Measurements from ENCODE around the gene HNRNPR.

Gene HNRNPR

GRCh38 chr1:23352096-23352695 lies 8.1 kb upstream of the HNRNPR start:
- no peak overlapping the region for H3K4me3 ChIP-seq (ENCODE audit: low read length)
- no peaks in the 10 kb centered on the region for H3K27me3 ChIP-seq (ENCODE audit: low read depth, low read length)
- no peak overlapping the region for H3K9ac ChIP-seq (ENCODE audit: low read length)
- no peaks in the 10 kb centered on the region for H4K20me1 ChIP-seq (ENCODE audit: insufficient read depth, low read length)
- H3K4me1 ChIP-seq (ENCODE audit: low read length), result no peaks in the 10 kb centered on the region
- H3K36me3 ChIP-seq (replicated peaks; ENCODE audit: low read depth, low read length), result no peaks in the 10 kb centered on the region
- H3K79me2 ChIP-seq (ENCODE audit: low read length), result no peaks in the 10 kb centered on the region
- H3K9me3 ChIP-seq (ENCODE audit: insufficient read depth, low read length), result no peaks in the 10 kb centered on the region
- no peak overlapping the region for H3K4me2 ChIP-seq (ENCODE audit: low read length)
- H2AFZ ChIP-seq (ENCODE audit: low read depth, low read length), result no peak overlapping the region
- TF ChIP-seq EZH2phosphoT487 (IDR thresholded peaks at IDR 0.05; ENCODE audit: low read depth) (no peak), CTCF (IDR thresholded peaks at IDR 0.05; ENCODE audit: low read depth, low read length) (no peak)
- H3K27ac ChIP-seq (ENCODE audit: low read length), result no peak overlapping the region

GRCh38 chr1:23345920-23346319 lies 1.8 kb upstream of the HNRNPR start:
- no peak overlapping the region for H2AFZ ChIP-seq (ENCODE audit: low read depth, low read length)
- no peaks in the 10 kb centered on the region for H3K36me3 ChIP-seq (replicated peaks; ENCODE audit: low read depth, low read length)
- H3K9ac ChIP-seq (ENCODE audit: low read length), result no peak overlapping the region
- peaks cover 17% of the 10 kb centered on the region for H3K4me1 ChIP-seq (ENCODE audit: low read length)
- no peaks in the 10 kb centered on the region for H3K27me3 ChIP-seq (ENCODE audit: low read depth, low read length)
- no peak overlapping the region for H3K4me2 ChIP-seq (ENCODE audit: low read length)
- H3K27ac ChIP-seq (ENCODE audit: low read length), result no peak overlapping the region
- peaks cover 26% of the 10 kb centered on the region for H4K20me1 ChIP-seq (ENCODE audit: insufficient read depth, low read length)
- H3K79me2 ChIP-seq (ENCODE audit: low read length), result peaks cover 32% of the 10 kb centered on the region
- no peaks in the 10 kb centered on the region for H3K9me3 ChIP-seq (ENCODE audit: insufficient read depth, low read length)
- TF ChIP-seq EZH2phosphoT487 (IDR thresholded peaks at IDR 0.05; ENCODE audit: low read depth), result no peak
- TF ChIP-seq CTCF (IDR thresholded peaks at IDR 0.05; ENCODE audit: low read depth, low read length), result no peak
- no peak overlapping the region for H3K4me3 ChIP-seq (ENCODE audit: low read length)

GRCh38 chr1:23344987-23345472 lies 946 bp upstream of the HNRNPR start:
- H2AFZ ChIP-seq (ENCODE audit: low read depth, low read length), result peak overlapping the region; percentile 75
- no peak for TF ChIP-seq EZH2phosphoT487 (IDR thresholded peaks at IDR 0.05; ENCODE audit: low read depth)
- no peak for TF ChIP-seq CTCF (IDR thresholded peaks at IDR 0.05; ENCODE audit: low read depth, low read length)
- H3K27me3 ChIP-seq (ENCODE audit: low read depth, low read length), result no peaks in the 10 kb centered on the region
- H3K79me2 ChIP-seq (ENCODE audit: low read length), result peaks cover 41% of the 10 kb centered on the region
- peak overlapping the region; percentile 98 for H3K4me3 ChIP-seq (ENCODE audit: low read length)
- peak overlapping the region; percentile 72 for H3K27ac ChIP-seq (ENCODE audit: low read length)
- peaks cover 26% of the 10 kb centered on the region for H3K4me1 ChIP-seq (ENCODE audit: low read length)
- H3K4me2 ChIP-seq (ENCODE audit: low read length), result peak overlapping the region; percentile 94
- H4K20me1 ChIP-seq (ENCODE audit: insufficient read depth, low read length), result peaks cover 34% of the 10 kb centered on the region
- H3K36me3 ChIP-seq (replicated peaks; ENCODE audit: low read depth, low read length), result no peaks in the 10 kb centered on the region
- no peaks in the 10 kb centered on the region for H3K9me3 ChIP-seq (ENCODE audit: insufficient read depth, low read length)
- peak overlapping the region; percentile 98 for H3K9ac ChIP-seq (ENCODE audit: low read length)

GRCh38 chr1:23343221-23344110 lies 618 bp downstream of the HNRNPR start:
- Histone ChIP-seq H3K9ac (ENCODE audit: low read length) (peak overlapping the region; percentile 91), H3K9me3 (ENCODE audit: insufficient read depth, low read length) (no peaks in the 10 kb centered on the region), H3K27ac (ENCODE audit: low read length) (peak overlapping the region; percentile 76), H3K4me1 (ENCODE audit: low read length) (peaks cover 31% of the 10 kb centered on the region), H3K79me2 (ENCODE audit: low read length) (peaks cover 57% of the 10 kb centered on the region), H3K4me2 (ENCODE audit: low read length) (peak overlapping the region; percentile 90), H4K20me1 (ENCODE audit: insufficient read depth, low read length) (peaks cover 50% of the 10 kb centered on the region), H2AFZ (ENCODE audit: low read depth, low read length) (no peak overlapping the region), H3K4me3 (ENCODE audit: low read length) (peak overlapping the region; percentile 98), H3K27me3 (ENCODE audit: low read depth, low read length) (no peaks in the 10 kb centered on the region), H3K36me3 (replicated peaks; ENCODE audit: low read depth, low read length) (no peaks in the 10 kb centered on the region)
- TF ChIP-seq EZH2phosphoT487 (IDR thresholded peaks at IDR 0.05; ENCODE audit: low read depth), result no peak
- TF ChIP-seq CTCF (IDR thresholded peaks at IDR 0.05; ENCODE audit: low read depth, low read length), result no peak

All from OCI-LY3 (cell line).